GM21619 (cell line): Measurements from ENCODE around the gene MEX3D.

Experiments used
- ATAC-seq: cut with Tn5 transposase; IDR thresholded peaks from one replicate; pipeline ENCODE4 v1.9.1; 2021; ENCODE audit not compliant: unreplicated experiment

Gene MEX3D

GRCh38 chr19:1505991-1506881 is 61.9 kb downstream of the MEX3D start:
- no peak for ATAC-seq

- ATAC-seq: no peak
Observed at GRCh38 chr19:1505012-1505411, 63.1 kb downstream of the MEX3D start.
